ENCODE data around the gene TXNL4B.

GRCh38 chr16:72083778-72084404, 9.5 kb downstream of the TXNL4B start:
- TF ChIP-seq POLR2A (IDR thresholded peaks at IDR 0.05; ENCODE audit: low read depth, low read length) (no peak), POU2F2 (IDR thresholded peaks at IDR 0.05; ENCODE audit: low read depth, low read length) (no peak)
